ENCODE results near the gene PDE10A.
"Not testable (repeated sequence)": the region's sequence is repeated elsewhere in the genome, so short reads cannot be mapped to it uniquely, and the experiment has no call there.

Gene PDE10A

GRCh38 chr6:165468340-165469235 is 194.5 kb downstream of the PDE10A start:
- ATAC-seq = no peak
- no peak for TF ChIP-seq TOX (CRISPR knock-in tag; IDR thresholded peaks at IDR 0.05; ENCODE audit: borderline replicate concordance)
- no peak for TF ChIP-seq PPARA (CRISPR knock-in tag; IDR thresholded peaks at IDR 0.05; ENCODE audit: borderline replicate concordance)
- no peak for TF ChIP-seq GLIS3 (CRISPR knock-in tag; IDR thresholded peaks at IDR 0.05)

- not testable (repeated sequence) for ATAC-seq
These were observed 199.5 kb downstream of the PDE10A start for GRCh38 chr6:165463499-165463898.

- not testable (repeated sequence) for ATAC-seq
These were observed 203.3 kb downstream of the PDE10A start for GRCh38 chr6:165459605-165460301.

- no peak for ATAC-seq
- no peak for TF ChIP-seq ISL1 (CRISPR knock-in tag; IDR thresholded peaks at IDR 0.05)
- no peak for TF ChIP-seq TCF4 (CRISPR knock-in tag; IDR thresholded peaks at IDR 0.05; ENCODE audit: borderline replicate concordance)
- no peak for TF ChIP-seq OSR1 (CRISPR knock-in tag; IDR thresholded peaks at IDR 0.05)
- no peak for TF ChIP-seq BACH2 (CRISPR knock-in tag; IDR thresholded peaks at IDR 0.05; ENCODE audit: borderline replicate concordance)
- no peak for TF ChIP-seq ARNTL (CRISPR knock-in tag; IDR thresholded peaks at IDR 0.05; ENCODE audit: borderline replicate concordance, low read depth)
- TF ChIP-seq ZNF8 (CRISPR knock-in tag; IDR thresholded peaks at IDR 0.05) = no peak
- TF ChIP-seq POU6F1 (CRISPR knock-in tag; IDR thresholded peaks at IDR 0.05; ENCODE audit: borderline replicate concordance, low read depth) = no peak
- TF ChIP-seq CREB5 (CRISPR knock-in tag; IDR thresholded peaks at IDR 0.05; ENCODE audit: low read depth) = no peak
- TF ChIP-seq ZNF565 (CRISPR knock-in tag; conservative IDR thresholded peaks at IDR 0.05; ENCODE audit: low read depth) = no peak
- no peak for TF ChIP-seq SNAI2 (CRISPR knock-in tag; IDR thresholded peaks at IDR 0.05)
- TF ChIP-seq ZFP3 (CRISPR knock-in tag; IDR thresholded peaks at IDR 0.05) = no peak
- no peak for TF ChIP-seq CSDC2 (CRISPR knock-in tag; IDR thresholded peaks at IDR 0.05)
- TF ChIP-seq TSHZ2 (CRISPR knock-in tag; IDR thresholded peaks at IDR 0.05) = no peak
- no peak for TF ChIP-seq ZNF70 (CRISPR knock-in tag; IDR thresholded peaks at IDR 0.05)
- no peak for TF ChIP-seq PATZ1 (CRISPR knock-in tag; IDR thresholded peaks at IDR 0.05; ENCODE audit: borderline replicate concordance)
- no peak for TF ChIP-seq CSRNP3 (CRISPR knock-in tag; IDR thresholded peaks at IDR 0.05)
These were observed 204.9 kb downstream of the PDE10A start for GRCh38 chr6:165458134-165458533.

All from SK-N-SH treated with all-trans-retinoic acid at 6 μM for 48 hours (cell line).